Stimulated activated CD8-positive, alpha-beta memory T cell treated with anti-CD3 and anti-CD28 coated beads, Interleukin-2, amount 100 ng/mL, for 1 hour (primary cell): ENCODE data around the gene ZMYND8.
"Not testable (repeated sequence)": the region's sequence is repeated elsewhere in the genome, so short reads cannot be mapped to it uniquely, and the experiment has no call there.

Source experiments
- DNase-seq, 2 donors: peaks; one replicate each; pipeline ENCODE4 v3.0.0-alpha.2; 2020; ENCODE audit warnings: low read depth in 2 of 2

ZMYND8 gene

DNA sequence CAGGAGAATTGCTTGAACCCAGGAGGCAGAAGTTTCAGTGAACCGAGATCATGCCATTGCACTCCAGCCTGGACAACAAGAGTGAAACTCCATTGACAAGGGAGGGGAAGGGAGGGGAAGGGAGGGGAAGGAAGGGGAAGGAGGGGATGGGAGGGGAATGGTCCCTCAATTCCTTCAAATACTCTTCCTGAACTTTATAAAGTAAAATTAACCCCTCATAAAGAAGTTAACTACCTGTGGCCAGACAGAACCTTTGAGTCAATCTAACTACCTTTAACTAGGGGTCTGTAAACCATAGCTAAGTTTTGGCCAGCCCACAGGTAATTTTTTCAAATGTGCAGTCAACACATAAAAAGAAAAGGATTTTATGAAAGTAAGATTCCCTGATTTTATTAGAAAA lies 131.0 kb downstream of the ZMYND8 start:
- DNase-seq, result no peak

DNA sequence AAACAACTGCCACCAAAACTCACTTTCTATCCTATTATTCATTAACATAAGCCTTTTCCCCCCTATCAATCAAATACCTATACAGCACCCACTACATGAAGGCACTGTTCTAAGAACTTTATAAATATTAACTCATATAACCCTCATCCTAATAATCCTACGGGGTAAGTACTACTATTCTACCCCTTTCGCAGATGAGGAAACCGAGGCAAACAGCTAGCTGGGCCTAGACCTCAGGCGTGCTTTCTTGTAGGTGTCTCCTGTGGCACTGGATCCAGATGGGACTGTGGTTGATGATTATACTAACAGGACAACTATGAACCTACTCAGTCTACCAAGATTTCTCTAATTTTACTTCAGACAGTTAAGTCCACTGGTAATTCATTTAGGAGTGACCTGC lies 131.6 kb downstream of the ZMYND8 start:
- no peak for DNase-seq

DNA sequence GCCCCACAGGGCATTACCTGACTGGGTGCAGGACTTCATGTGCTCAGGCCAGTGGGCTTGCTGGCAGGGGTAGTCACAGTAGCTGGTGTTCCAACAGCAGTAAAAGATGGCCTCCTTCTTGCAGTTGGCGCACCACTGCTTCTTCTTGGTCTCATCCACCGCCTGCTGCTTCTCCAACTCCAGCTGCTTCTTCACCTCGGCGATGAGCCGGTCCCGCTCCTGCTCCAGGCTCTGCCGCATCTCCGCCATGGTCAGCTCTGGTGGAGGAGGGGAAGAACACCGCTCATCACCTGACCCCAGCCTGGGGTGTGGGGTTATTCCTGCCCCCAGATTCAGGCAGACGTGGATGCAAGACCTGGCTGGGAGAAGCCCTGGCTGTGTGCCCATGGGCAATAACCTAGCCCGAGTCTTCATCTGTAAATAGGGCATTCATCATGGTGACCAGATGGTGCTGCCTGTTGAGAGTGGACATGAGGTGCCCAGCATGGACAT lies 132.2 kb downstream of the ZMYND8 start:
- no peak for DNase-seq

DNA sequence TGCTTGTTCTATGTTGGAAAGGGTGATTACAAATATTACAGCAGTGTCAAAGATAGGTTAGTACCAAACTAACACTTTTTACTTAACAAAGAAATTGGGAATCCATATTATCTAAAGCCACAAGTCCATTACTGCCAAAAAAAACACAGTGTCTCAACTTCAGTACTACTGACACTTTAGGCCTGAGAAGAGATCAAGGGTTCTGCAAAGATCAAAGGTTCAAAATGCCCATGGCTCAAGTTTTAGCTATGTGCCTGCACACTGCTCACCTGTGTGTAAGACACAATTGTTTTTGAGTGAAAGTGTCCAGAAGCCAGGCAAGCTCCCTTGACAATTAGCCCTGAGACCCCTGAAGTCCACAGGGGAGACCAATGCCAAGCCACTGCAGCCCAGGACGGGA lies 132.6 kb downstream of the ZMYND8 start:
- no peak for DNase-seq

DNA sequence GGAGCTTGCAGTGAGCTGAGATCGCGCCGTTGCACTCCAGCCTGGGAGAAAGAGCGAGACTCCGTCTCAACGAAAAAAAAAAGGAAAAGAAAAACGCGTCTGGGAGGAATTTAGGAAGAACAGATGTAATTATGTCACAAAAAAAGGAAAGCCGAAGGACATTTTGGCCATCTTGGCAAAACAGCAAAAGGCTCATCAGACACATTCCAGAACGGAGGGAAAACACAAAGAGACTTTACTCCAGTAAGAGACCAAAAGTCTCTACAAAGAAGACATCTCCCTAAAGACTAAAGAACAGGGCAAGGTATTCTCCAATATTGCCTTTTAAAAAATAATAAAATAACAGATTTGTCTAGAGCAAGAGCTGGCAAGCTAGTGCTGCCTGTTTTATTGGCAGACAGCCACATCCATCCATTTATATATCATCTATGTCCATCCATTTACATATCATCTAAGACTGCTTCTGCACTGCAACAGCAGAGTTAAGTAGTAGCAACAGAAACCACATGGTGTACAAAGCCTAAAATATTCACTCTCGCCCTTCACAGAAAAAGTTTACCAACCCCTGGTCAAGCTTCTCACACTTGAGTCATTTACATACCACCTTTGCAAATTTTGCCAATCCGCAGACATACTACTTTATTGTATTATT lies 133.9 kb downstream of the ZMYND8 start:
- DNase-seq, result no peak

DNA sequence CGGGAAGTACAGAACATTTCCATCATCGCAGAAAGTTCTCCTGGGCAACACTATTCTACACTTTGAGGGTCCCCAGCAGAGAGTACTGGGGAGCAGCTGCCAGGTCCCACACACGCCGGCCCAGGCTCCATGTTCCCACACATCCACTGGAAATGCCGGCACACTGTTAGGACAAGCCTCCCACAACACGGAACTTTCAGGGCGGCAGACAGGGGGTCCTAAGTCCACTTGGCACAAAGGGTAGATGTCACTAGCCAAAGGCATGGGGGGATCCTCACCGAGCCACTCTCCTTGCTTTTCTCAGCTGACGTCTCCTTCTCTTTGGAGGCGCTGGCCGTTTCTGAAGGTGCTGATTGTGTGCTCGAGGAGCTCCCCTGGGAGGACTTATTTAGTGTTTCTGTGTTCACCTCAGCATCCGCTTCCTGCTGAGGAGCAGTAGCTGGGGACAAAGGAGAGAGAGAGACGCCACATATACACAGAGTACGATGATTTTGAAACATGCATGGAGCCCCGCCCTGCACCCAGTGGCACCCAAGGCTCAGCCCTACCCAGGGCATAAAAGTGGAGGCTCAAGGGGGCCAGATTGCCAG lies 135.4 kb downstream of the ZMYND8 start:
- no peak for DNase-seq

DNA sequence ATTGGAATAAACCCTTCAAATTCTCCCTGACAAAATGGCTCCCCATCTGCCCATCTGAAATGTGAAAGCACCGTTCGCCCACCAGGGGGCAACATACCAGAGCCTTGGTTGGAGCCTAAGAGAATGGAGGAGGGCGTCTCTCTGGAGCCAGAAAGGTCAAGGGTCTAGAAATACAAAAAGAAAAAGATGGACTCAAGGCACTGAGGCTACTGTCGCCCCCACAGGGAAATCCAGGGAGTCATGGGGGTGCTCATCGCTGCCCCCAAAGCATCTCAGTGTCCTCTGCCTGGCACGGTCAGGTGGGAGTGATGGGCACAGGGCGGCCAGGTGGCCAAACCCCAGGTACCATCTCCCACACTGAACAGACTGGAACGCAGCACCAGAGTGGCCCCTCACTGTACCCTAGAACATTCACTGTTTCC lies 136.3 kb downstream of the ZMYND8 start:
- peak; percentile 14 to 15 for DNase-seq

DNA sequence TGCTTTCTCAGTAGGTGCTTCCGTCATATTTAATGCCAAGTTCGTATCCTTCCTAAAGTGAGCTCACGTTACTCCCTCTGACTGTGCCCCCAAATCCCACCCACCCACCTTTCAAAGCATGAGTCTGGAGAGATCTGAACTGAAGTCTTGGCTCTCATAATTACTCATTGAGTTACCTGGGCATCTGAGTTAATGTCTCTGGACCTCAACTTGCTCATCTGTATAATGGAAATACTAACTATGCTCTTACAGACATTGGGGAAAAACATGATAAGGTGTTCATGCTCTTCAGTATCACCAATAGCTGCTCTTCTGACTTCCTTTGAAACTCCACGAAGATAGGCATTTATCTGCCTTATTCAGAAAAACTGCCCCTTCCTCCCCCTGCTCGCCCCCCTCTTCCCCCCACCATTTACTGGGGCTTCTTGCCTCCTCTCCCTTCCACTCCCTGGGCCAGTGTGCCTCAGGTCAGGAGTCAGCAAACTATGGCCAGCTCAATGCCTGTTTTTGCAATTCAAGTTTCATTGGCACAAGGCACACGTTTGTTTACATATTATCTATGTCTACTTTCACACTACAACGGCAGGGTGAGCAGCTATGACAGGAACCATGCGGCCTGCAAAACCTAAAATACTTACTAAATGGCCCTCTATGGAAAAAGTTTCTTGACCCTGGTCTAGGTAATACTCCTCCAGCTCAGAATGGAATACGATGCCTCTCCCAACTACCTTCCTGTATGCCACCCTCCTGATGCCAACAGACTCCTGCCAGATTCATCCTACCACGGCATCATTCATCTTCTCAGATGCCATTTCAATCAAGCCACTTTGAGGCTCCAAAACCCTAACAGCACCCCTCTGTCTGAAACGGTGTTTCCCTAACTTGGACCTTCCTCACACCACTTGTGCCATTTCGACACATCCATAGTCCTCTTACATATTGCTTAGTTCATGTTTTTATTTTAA lies 138.7 kb downstream of the ZMYND8 start:
- DNase-seq, result no peak

DNA sequence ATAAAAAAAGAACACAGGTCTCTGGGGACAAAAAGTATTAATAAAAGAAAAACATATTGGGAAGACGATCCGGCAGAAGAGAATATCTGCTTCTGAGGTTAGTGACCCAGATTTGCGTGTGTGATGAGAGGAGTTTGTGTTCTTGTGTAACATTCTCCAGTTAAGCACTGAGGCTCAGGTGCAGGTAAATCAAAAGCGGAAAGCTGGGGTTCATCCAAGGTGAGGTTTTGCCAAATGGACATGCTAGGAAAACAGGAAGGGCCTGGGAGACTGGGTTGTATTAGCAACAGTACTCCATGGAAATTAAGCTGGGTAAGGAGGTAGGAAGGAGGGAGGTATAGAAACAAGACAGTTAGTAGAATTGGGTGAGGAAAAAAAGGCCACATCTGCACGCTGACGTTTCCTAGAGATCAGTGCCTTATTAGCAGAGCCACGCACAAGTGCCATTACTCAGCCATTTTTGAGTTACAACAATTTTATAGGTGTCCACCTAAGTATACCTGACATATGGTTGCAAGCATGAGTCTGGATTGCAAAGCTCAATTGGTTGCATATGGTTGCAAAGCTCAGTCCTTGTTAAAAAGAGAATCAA lies 139.6 kb downstream of the ZMYND8 start:
- no peak for DNase-seq

DNA sequence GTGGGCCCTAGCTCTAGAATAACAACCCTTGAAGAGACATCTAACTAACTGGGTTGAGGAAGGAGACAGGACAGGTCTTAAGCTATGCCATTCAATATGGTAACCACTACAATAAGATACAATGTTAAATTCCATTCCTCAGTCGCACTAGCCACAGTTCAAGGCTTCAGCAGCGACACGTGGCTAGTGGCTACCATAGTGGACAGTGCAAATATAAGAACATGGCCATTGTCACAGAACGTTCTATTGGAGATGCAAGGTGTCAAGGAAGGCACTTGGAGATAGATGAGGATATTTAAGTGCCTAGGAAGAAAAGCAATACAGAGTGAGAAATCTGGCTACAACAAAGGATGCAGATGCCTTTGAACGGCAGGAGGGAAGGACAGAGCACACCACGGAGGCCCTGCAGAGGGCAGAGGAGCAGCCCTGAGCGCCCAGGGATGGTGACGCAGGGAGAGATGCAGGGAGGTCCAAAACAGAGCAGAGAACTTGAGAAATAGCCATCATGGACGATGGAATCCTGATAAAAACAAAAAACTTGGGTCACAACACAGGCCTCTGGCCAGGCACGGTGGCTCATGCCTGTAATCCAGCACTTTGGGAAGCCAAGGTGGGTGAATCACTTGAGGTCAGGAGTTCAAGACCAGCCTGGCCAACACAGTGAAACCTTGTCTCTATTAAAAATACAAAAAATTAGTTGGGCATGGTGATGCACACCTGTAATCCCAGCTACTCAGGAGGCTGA lies 140.7 kb downstream of the ZMYND8 start:
- no peak for DNase-seq

DNA sequence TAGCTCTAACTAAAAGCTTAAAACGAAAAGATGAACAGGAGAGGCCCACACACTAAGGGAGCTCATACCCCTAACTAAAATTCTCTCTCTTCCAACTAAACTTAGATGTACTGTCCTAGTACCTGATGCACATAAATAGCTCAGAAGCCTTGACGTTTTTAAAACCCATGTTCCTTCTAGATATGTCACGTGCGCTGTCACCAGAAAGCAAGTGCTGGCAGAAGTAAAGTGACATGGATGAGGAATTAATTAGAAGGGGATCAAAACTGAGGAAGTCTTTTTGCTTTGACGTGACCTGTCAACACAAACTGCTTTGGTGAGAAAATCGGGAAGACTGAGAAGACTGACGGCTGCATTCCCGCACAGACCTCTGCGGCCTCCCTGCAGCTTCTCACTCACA lies 142.5 kb downstream of the ZMYND8 start:
- no peak for DNase-seq

DNA sequence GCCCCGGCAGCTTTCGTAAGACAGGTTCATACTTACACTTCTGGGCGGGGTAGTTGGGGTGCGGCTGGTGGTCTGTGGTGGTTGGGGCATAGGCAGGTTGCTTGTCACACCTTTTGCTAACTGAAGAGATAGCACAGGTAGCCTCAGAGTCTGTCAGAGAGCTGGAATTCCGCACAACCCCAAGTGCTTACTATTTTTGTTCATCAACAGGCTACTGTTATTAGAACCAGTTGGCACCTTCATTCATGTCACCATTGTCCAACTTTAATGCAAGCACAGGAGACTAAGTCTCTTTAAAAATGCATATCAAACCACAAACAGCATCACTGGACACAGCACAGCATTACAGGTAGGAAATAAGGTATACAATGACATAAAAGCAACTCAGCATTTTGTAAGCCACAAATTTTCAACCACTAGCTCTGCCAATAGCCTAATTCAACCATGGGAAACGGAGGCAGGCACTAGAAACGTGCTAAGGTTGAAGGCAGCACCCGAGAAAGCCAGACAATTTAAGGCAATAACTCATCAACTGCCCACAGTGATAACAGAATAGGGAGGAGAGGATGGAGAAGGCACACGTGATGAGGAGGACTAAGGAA lies 143.8 kb downstream of the ZMYND8 start:
- DNase-seq, result no peak

DNA sequence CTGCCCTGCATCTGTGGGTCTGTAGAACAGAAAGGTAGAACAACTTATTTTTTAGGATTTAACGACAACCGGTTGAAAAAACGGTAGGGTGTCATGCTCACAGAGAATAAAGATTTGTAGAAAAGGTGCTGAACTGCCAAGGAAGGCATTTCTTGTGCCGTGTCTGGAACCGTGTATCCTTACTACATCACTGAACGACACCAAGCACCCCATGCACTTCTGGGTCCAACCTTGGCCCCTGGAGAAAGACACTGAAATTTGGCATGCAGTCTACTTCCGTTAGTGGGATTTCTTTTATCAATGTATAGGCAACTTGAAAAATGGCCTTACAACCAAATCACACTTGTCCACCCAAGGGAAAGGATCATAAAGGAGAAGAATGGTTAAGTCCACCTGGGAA lies 145.5 kb downstream of the ZMYND8 start:
- no peak for DNase-seq

DNA sequence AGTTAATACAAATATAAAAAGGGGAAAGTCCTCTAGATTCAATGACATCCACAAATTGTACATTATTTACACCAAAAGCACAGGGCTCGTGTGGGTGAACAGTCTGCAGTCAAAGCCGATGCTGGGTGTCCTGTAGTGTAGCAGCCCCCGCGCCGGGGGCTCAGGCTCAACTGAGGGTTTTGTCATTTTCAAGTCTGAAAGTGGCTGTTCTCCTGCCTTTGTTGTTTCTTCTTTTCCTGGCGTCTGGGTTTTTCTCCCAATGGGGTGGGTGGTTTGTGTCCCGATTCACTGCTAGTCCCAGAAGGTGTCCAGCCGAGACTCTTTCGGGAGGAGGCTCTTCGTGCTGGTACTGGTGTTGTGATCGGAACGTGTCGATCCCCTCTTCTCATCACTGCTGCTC lies 146.0 kb downstream of the ZMYND8 start:
- DNase-seq, result no peak

DNA sequence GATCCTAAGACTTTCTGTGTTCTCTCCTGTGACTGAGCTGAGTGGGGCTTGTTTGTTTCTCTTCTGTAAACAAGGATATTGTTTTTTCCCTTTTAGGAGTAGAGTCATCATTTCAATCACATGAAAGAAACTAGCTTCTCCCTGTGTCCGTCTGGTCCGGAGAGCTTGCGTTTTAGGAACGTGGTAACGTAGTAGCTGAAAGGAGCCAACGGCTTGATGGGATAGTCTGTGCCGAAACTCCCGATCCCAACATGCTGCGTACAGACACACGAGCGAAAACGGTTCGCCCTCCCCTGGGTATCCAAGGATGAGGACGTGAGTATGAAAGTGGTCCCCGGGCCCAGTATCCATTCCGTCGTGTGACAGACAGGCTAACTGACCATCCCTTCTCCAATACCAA lies 146.5 kb downstream of the ZMYND8 start:
- DNase-seq, result no peak

DNA sequence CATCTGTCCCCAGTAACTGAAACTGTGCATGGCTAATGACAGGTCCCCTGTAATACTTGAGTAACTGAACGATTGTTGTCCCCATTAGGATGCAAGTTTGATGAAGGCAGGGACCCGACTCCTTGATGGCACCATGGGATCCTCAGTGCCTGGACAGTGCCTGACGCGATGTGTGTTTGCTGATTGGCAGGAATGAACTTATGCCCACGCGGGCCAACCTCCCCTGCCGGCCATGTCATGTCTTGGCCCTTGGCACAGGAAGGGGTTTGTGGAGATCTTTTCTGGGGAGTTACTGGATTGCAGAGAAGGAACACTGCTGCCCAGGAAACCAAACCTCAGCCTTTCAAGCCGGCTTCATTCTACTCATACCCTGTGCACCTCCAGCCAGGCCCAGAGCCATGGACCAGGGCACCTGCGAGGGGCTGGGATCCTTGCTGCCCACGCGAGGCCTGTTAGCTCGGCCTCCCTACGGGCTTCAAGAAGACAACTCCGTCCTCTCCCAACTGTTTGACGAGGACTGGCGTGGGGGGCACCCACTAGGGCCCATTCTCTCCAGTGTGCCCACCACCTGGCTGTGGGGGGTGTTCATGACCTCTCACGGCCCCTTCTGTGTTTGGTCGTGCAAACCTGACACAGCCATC lies 147.8 kb downstream of the ZMYND8 start:
- DNase-seq, result no peak

DNA sequence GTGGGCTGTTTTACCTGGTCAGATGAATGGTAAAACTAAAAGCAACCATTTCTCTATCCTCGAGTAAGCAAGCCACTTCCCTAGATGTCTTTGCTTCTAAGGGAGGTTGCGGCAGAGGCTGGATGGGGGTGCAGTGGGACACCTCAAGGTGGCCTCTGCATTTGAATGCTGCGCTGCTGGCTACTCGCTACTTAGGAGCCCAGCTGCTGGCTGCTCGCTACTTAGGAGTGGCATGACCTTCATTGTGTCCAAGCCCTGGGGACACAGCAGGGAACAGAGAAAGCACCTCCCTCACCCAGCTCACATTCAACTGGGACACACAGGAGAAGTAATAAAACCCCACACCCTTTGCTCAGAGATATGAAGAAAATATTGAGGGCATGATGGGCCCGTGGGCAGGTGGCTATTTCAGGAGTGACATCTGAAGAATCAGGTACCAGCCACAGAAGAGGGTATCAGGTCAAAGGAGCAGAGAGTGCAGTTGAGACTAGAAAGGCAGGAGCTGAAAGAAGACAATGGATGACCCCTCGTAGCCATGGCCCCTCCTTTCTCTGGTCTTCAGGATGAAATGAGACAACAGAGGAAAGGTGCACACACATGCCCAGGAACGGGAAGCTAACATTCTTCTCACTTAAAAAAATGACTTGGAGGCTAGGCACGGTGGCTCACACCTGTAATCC lies 149.4 kb downstream of the ZMYND8 start:
- no peak for DNase-seq

DNA sequence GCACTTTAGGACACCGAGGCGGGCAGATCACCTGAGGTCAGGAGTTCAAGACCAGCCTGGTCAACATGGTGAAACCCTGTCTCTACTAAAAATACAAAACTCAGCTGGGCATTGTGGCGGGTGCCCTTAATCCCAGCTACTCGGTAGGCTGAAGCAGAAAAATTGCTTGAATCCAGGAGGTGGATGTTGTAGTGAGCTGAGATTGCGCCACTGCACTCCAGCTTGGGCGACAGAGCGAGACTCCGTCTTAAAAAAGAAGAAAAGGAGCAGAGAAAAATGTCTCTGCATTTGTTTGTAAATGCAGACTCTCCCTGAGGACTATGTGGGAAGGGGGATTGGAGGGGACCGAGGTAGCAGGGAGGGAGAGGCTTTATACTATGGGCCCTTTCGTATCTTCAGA lies 149.9 kb downstream of the ZMYND8 start:
- DNase-seq, result not testable (repeated sequence)

DNA sequence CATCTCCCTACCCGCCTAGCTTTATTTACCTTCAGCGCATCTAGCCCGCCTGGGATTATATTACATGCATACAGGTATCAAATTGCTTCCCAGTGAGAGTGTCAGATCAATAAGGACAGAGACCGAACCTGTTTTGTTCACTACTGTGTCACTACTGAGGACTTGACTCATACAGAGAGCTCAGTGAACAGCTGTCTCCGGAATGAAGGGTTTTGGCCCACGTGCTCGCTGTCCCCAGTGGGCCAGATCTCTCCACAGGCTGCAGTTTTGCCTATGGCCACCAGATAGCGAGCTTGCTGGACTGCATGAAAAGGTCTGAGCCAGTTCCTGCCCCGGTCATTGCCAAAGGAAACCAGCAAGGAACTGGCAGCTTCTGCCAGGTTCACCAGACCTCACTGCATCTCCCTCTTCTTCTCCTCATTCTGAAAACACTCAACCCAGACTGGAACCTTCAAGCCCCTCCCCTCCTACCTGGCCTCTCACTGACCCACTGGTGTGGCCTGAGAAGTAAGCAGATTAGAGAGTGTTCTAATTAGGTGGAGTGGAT lies 150.8 kb downstream of the ZMYND8 start:
- peak in 1 of 2 donors; percentile 7 for DNase-seq

DNA sequence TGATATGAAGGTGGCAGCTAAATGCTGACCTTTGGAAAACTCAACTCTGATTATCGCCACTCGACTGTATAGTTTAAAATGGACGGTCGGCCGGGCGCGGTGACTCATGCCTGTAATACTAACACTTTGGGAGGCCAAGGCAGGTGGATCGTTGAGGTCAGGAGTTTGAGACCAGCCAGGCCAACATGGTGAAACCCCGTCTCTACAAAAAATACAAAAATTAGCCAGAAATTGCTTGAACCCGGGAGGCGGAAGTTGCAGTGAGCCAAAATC lies 151.7 kb downstream of the ZMYND8 start:
- not testable (repeated sequence) for DNase-seq
